Mammary microvascular endothelial cell (primary cell): ENCODE results near the gene ZNF30. TPM values are rescaled to one million over a fixed set of nuclear protein-coding genes. Genes with fewer than 3 reads are reported as not detected.

Experiments
- total RNA-seq: library from RNA; depleted of rRNA; stranded (reverse); fragments of >200 nt; gene quantifications from 2 replicates; pipeline ENCODE4 v1.2.3, GENCODE V29; 2015

ZNF30 gene
- total RNA-seq: 2.8 and 3.5 TPM in 2 replicates

DNA sequence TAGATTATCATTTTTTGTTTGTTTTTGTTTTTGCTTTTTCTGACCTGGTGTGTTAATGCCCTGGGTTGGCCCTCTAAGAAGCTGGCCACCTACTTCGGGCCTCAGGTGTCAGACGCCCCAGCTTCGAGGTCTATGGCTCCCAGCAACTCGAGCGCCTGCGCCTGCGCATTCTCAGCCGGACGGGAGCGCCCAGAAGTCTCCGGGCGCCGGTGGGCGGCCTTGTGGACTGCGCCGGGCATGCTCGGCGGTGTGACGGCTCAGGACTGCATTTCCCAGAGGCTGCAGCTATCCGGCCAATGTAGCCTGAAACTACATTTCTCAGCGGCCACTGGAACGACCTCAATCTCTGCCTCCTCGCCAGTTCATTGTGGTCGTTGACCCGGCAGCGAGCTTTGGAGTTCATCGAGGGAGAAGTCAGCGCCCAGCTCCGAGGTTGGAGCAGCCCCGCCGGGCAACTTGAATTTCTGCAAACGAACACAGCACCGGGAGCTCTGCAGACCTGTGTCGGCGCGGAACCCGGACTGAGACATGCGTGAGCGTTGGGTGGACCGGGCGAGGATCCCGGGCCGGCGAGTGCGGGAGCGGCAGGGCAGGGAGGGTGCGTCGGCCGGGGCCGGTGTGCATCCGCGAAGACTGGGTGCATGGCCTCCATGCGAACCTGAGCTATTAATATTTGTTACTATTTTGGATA lies at the start of gene ZNF30:
ZNF30 (plus strand) TSS at position 219 of the 691 bp plus-strand sequence. CDS start 3,045 bp downstream, outside the sequence.

GRCh38 chr19:34963573-34964406 lies 37.1 kb downstream of the ZNF30 start, which contains the start of gene ZNF792:
ZNF792 (minus strand) TSS chr19:34964229; CDS start chr19:34963662, 567 bp downstream.

Other genes with a start within 250 kb of the ZNF30 start
- gene SCGB2B2, start 249.7 kb upstream of the ZNF30 start, total RNA-seq: 0.20 TPM in 1 of 2 replicates, not detected in the other
- 6.3 and 8.7 TPM in 2 replicates for gene ZNF302, start 249.2 kb upstream of the ZNF30 start, total RNA-seq
- 4.6 and 12.7 TPM in 2 replicates for gene ZNF181, start 192.7 kb upstream of the ZNF30 start, total RNA-seq
- gene ZNF599, start 153.7 kb upstream of the ZNF30 start, total RNA-seq: 3.2 and 6.3 TPM in 2 replicates
- 9.3 and 11.1 TPM in 2 replicates for gene ZNF792, start 37.3 kb downstream of the ZNF30 start, total RNA-seq
- 45.6 and 49.5 TPM in 2 replicates for gene GRAMD1A, start 73.4 kb downstream of the ZNF30 start, total RNA-seq
- 10.1 and 15.4 TPM in 2 replicates for gene SCN1B, start 103.6 kb downstream of the ZNF30 start, total RNA-seq
- gene HPN, start 114.8 kb downstream of the ZNF30 start, total RNA-seq: not detected in 2 replicates
- gene FXYD3, start 188.9 kb downstream of the ZNF30 start, total RNA-seq: not detected in 2 replicates
- not detected in 2 replicates for gene LGI4, start 208.2 kb downstream of the ZNF30 start, total RNA-seq
- not detected in 2 replicates for gene FXYD1, start 211.9 kb downstream of the ZNF30 start, total RNA-seq
- gene FXYD7, start 216.4 kb downstream of the ZNF30 start, total RNA-seq: not detected in 2 replicates
- gene FXYD5, start 227.8 kb downstream of the ZNF30 start, total RNA-seq: 257 and 258 TPM in 2 replicates